Muscle of leg (tissue), 11 donors: ENCODE data around the gene AGBL5. TPM values are rescaled to one million over a fixed set of nuclear protein-coding genes. Genes with fewer than 3 reads are reported as not detected.
"Not testable (repeated sequence)": the region's sequence is repeated elsewhere in the genome, so short reads cannot be mapped to it uniquely, and the experiment has no call there.

ENCODE experiments used
- DNase-seq: peaks from one replicate; pipeline ENCODE4 v3.0.0; 2013
- H3K27ac ChIP-seq: one replicate; pipeline ENCODE4 v1.5.1; 2013; ENCODE audit warnings: mild to moderate bottlenecking, low read length, control low read depth
- H3K27me3 ChIP-seq: one replicate; pipeline ENCODE4 v1.6.1; 2013; ENCODE audit warnings: low read length; ENCODE audit not compliant: control insufficient read depth, insufficient read depth
- H3K36me3 ChIP-seq: one replicate; pipeline ENCODE4 v1.6.1; 2013; ENCODE audit warnings: low read length; ENCODE audit not compliant: control insufficient read depth, insufficient read depth
- H3K4me1 ChIP-seq: one replicate; pipeline ENCODE4 v1.6.1; 2013; ENCODE audit warnings: low read length; ENCODE audit not compliant: control insufficient read depth, insufficient read depth
- H3K4me3 ChIP-seq: one replicate; pipeline ENCODE4 v1.5.1; 2013; ENCODE audit warnings: low read length, control low read depth
- H3K9me3 ChIP-seq: replicated peaks from 2 replicates; pipeline ENCODE4 v1.6.1; 2013; ENCODE audit warnings: low read depth, low read length; ENCODE audit not compliant: control insufficient read depth
- WGBS: methylation state at CpG from one replicate; pipeline ENCODE4 v1.1.5; 2013; ENCODE audit warnings: missing lambda C conversion rate; ENCODE audit not compliant: insufficient coverage; 5-methylcytosine and 5-hydroxymethylcytosine counted together
- polyA plus RNA-seq, 8 donors: library from polyadenylated mRNA; unstranded; fragments of 120-200 nt; gene quantifications; one replicate each; pipeline versions ENCODE4 v1.2.1 to v1.2.3, GENCODE V29; 2013; ENCODE audit warnings: inconsistent platforms in 1 of 8, low replicate concordance in 1 of 8; ENCODE audit not compliant: insufficient read length in 8 of 8, insufficient read depth in 1 of 8
- total RNA-seq: library from RNA; stranded (reverse); fragments of 120-200 nt; gene quantifications from one replicate; pipeline ENCODE4 v1.2.4, GENCODE V29; 2013

AGBL5 gene
- total and polyA plus RNA-seq, 9 donors = 12.4 to 22.6 (median 20.4) TPM

- peaks cover 41% of the 10 kb centered on the region for H3K4me1 ChIP-seq
- H3K4me3 ChIP-seq = no peak overlapping the region
- 95% methylated on average over 6 of the region's 6 CpGs for WGBS
- H3K36me3 ChIP-seq = peaks cover 30% of the 10 kb centered on the region
- H3K27me3 ChIP-seq = no peaks in the 10 kb centered on the region
- H3K27ac ChIP-seq = no peak overlapping the region
- no peak for DNase-seq
- no peaks in the 10 kb centered on the region for H3K9me3 ChIP-seq
Measured at GRCh38 chr2:27069436-27069835, 18.0 kb downstream of the AGBL5 start.

- Histone ChIP-seq H3K27ac (no peak overlapping the region), H3K27me3 (no peaks in the 10 kb centered on the region), H3K9me3 (no peaks in the 10 kb centered on the region), H3K4me1 (peaks cover 48% of the 10 kb centered on the region), H3K36me3 (peaks cover 27% of the 10 kb centered on the region), H3K4me3 (peak overlapping the region; percentile 59)
- WGBS = 60% methylated on average over 3 of the region's 8 CpGs
- no peak for DNase-seq
Measured at GRCh38 chr2:27069961-27070618, 18.6 kb downstream of the AGBL5 start.

GRCh38 chr2:27070653-27071276 is 19.3 kb downstream of the AGBL5 start:
- Histone ChIP-seq H3K27ac (peak overlapping the region; percentile 75), H3K36me3 (peaks cover 26% of the 10 kb centered on the region), H3K9me3 (no peaks in the 10 kb centered on the region), H3K4me1 (peaks cover 54% of the 10 kb centered on the region), H3K27me3 (no peaks in the 10 kb centered on the region), H3K4me3 (peak overlapping the region; percentile 59)
- no peak for DNase-seq
- 4% methylated on average over 8 of the region's 11 CpGs for WGBS

DNA sequence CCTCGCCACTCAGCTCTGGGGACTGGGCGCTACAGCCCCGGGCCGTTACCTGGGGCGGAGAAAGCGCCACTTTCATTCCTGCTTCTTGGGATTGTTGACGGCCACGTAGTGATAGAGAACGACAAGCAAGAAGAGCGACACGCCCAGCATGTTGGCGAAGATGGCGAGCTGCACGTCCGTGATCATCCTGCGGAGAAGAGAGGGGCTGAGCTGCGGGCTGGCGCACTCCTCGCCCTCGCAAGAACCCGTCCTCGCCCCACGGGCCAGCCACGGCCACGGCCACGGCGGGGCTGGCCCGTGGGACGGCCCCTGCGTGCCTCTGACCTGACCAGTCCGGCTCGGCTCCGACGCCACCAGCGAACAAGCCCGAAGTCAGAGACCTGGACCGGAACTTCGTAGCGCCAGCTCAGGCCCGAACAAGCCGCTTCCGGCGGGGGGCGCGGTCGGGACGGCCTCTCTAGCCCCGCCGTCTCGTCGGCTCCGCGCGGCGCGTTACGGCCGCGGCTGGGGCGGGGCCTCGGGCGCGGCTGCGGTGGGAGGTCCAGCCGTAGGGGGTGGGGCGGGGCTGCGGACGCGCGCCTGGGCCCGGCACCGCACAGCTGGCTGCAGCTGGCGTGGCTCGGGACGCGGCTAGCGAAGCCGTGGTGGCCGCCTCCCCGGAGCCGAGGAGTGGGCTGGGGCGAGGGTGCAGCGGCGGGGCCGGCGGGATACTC is 20.0 kb downstream of the AGBL5 start, which contains the start of gene OST4:
Gene OST4, minus strand, starts transcription at position 378 of the 713 bp plus-strand sequence.
- WGBS = under 1% methylated on average over 86 of the region's 86 CpGs

GRCh38 chr2:27071990-27072830 is 20.7 kb downstream of the AGBL5 start:
- 3% methylated on average over 12 of the region's 34 CpGs for WGBS
- H3K4me3 ChIP-seq = peak overlapping the region; percentile 70
- H3K27me3 ChIP-seq = no peaks in the 10 kb centered on the region
- H3K27ac ChIP-seq = peak overlapping the region; percentile 98
- peak; percentile 88 for DNase-seq
- H3K36me3 ChIP-seq = peaks cover 25% of the 10 kb centered on the region
- H3K9me3 ChIP-seq = no peaks in the 10 kb centered on the region
- H3K4me1 ChIP-seq = peaks cover 67% of the 10 kb centered on the region

More for the DNA sequence above, 20.0 kb downstream of the AGBL5 start, which contains the start of gene OST4:
- peak within 1 kb of the TSS; percentile 70 for H3K4me3 ChIP-seq
- H3K4me1 ChIP-seq = peaks cover 61% of the 10 kb centered on the region
- peaks cover 26% of the 10 kb centered on the region for H3K36me3 ChIP-seq
- no peaks in the 10 kb centered on the region for H3K27me3 ChIP-seq
- DNase-seq = peak; percentile 98
- H3K9me3 ChIP-seq = no peaks in the 10 kb centered on the region
- H3K27ac ChIP-seq = peak within 1 kb of the TSS; percentile 98

DNA sequence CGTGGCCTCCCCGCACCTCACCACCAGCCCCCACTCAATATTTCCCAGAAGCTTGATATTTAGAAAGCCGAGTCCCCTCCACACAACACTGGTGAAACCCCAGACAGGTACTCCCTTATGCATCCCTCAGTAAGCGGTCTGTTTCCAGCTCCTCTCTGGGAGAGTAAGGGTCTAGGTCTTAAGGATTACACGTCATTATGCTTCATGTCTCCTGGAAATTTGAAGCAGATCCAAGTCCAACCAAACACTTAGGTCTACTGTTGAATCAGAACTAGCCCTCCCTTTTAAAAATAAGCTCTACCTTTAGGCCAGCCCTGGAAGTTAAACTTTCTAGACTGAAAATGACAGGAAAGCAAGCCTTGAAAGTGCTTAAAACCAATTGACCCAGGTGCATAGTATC is 21.5 kb downstream of the AGBL5 start:
- Histone ChIP-seq H3K36me3 (peaks cover 21% of the 10 kb centered on the region), H3K9me3 (no peaks in the 10 kb centered on the region), H3K4me3 (no peak overlapping the region), H3K27ac (peak overlapping the region; percentile 98), H3K27me3 (no peaks in the 10 kb centered on the region), H3K4me1 (peaks cover 73% of the 10 kb centered on the region)
- peak; percentile 69 for DNase-seq
- WGBS = 15% methylated on average over 2 of the region's 5 CpGs

DNA sequence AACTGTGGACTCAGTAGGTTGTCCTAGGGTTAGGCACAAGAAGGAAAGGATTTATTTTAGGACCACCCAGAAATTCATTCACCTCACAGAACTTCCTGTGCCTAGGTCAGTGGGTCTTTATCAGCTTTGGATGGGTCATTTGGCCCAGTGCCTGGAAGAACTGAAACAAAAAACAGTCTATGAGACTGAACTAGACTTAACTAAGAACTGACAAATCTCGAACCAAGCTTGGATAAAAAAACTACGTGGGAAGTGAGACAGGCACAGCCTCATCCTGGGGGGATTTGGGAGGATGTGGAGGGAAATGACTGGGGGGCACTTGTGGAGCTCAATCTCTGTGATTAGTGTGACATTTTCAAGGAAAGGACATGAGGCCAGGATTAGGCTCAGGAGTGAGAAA is 22.3 kb downstream of the AGBL5 start:
- DNase-seq = no peak
- Histone ChIP-seq H3K4me3 (no peak overlapping the region), H3K27ac (peak overlapping the region; percentile 9), H3K9me3 (no peaks in the 10 kb centered on the region), H3K36me3 (peaks cover 13% of the 10 kb centered on the region), H3K27me3 (no peaks in the 10 kb centered on the region), H3K4me1 (peaks cover 75% of the 10 kb centered on the region)
- WGBS = 55% methylated on average over 2 of the region's 2 CpGs

GRCh38 chr2:27074738-27075565 is 23.5 kb downstream of the AGBL5 start:
- DNase-seq = peak; percentile 67
- peak overlapping the region; percentile 56 for H3K27ac ChIP-seq

DNA sequence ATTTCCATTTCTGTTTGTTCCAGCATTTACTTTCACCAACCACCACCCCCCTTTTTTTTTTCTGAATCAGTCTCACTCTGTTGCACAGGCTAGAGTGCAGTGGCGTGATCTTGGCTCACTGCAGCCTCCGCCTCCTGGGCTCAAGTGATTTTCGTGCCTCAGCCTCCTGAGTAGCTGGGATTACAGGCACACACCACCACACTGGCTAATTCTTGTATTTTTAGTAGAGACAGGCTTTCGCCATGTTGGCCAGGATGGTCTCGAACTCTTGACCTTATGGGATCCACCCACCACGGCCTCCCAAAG is 24.1 kb downstream of the AGBL5 start:
- not testable (repeated sequence) for H3K27me3 ChIP-seq, H3K9me3 ChIP-seq, H3K4me3 ChIP-seq, H3K36me3 ChIP-seq, DNase-seq
- Histone ChIP-seq H3K4me1 (peaks cover 79% of the 10 kb centered on the region), H3K27ac (peak overlapping the region; percentile 56)
- 72% methylated on average over 2 of the region's 6 CpGs for WGBS

More at GRCh38 chr2:27074738-27075565, 23.5 kb downstream of the AGBL5 start:
- peaks cover 2% of the 10 kb centered on the region for H3K36me3 ChIP-seq
- WGBS = 55% methylated on average over 3 of the region's 4 CpGs
- H3K27me3 ChIP-seq = no peaks in the 10 kb centered on the region
- H3K4me3 ChIP-seq = no peak overlapping the region
- H3K9me3 ChIP-seq = no peaks in the 10 kb centered on the region
- H3K4me1 ChIP-seq = peaks cover 79% of the 10 kb centered on the region
